ENCODE results near the gene SLIT2.

- no peak for TF ChIP-seq POLR2A (IDR thresholded peaks at IDR 0.05)
- TF ChIP-seq, protein P1, sequence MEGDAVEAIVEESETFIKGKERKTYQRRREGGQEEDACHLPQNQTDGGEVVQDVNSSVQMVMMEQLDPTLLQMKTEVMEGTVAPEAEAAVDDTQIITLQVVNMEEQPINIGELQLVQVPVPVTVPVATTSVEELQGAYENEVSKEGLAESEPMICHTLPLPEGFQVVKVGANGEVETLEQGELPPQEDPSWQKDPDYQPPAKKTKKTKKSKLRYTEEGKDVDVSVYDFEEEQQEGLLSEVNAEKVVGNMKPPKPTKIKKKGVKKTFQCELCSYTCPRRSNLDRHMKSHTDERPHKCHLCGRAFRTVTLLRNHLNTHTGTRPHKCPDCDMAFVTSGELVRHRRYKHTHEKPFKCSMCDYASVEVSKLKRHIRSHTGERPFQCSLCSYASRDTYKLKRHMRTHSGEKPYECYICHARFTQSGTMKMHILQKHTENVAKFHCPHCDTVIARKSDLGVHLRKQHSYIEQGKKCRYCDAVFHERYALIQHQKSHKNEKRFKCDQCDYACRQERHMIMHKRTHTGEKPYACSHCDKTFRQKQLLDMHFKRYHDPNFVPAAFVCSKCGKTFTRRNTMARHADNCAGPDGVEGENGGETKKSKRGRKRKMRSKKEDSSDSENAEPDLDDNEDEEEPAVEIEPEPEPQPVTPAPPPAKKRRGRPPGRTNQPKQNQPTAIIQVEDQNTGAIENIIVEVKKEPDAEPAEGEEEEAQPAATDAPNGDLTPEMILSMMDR (IDR thresholded peaks at IDR 0.05) = peak in 1 of 6 experiments; percentile 18
These were observed 47.8 kb downstream of the SLIT2 start for GRCh38 chr4:20299515-20299914.
